Measurements from ENCODE around the gene PTK6.
A peak's percentile ranks its signal among the peaks of the same experiment; 100 is the strongest.

The PTK6 gene

DNA sequence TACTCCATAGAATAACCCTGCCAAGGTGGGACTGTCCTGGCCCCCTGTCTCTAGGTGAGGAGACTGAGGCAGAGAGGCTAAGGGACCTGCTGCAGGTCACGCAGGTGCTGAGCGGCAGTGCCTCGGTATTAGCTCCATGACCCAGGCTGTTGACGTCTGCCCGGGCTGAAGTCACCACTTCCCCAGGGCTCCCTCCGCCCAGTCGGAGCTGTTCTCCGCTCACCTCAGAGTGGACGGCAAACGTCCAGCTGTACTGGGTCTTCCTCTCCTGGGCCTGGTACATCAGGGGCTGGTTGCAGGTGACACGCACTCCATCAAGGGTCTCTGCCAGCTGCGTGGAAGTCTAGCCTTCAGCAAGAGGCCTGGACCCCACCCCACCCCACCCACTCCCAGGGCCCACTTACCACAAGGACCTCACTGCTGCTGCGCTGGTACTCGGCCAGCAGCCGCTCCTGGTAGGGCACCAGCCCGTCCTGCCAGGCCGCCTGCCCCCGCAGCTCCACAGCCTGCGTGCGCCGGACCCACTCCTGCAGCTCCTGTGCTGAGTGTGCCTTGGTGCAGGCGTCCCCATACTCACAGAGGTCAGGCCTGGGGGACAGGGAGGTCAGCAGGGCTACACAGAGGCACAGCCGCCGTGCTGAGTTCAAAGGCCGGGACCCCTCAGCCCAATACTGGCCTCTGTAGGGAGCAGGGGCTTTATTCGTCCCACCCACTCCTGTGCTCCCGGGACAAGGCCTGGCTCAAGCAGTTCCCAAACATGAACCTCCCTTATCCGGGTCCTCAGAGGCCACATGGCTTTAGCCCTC lies 33.3 kb upstream of the PTK6 start:
- DNase-seq (ENCODE audit: low read depth in 4 of 4, low spot score in 1 of 4): no peak

DNA sequence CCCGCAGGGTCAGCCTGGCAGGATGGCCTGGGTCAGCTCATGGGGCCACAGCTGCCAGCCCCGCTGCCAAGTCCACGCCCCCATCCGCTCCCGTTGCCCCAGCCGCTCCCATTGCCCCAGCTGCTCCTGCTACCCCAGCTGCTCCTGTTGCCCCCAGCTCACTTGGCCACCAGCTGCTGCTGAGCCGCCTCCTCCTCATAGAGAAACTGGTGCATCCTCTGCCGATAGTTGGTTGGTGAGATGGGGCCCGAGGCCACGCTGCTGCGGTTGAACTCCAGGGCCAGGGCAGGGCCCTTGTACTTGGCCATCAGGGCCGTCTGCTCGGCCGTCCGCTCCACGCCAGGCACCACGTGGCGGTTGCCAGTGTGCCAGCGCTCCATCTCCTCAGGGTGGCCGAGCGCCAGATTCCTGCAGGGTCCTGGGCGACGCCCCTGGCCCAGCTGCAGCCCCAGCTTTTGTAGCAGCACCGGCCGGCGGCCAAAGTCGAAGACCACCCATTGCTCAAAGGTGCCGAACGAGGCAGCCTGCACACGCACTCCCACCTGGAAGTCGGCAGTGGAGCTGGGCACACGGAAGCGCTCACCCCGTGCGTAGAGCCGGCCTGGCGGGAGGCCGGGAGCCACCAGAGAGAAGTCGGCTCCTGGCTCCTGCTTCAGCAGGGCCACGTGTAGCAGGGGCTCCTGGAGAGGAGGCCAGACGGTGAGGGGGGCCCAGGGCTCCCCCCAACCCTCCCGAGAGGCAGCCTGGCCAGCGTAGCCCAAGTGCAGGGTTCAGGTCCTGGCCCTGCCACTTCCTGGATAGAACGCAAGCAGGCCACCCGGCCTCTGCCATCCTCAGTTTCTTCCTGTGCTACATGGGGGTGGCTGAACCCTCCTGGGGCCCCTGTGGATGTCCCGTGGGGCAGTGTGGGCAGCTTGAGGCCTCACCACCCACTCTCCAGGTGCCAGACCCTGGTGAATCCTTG lies 32.1 kb upstream of the PTK6 start:
- no peak for DNase-seq (ENCODE audit: low read depth in 4 of 4, low spot score in 1 of 4)

DNA sequence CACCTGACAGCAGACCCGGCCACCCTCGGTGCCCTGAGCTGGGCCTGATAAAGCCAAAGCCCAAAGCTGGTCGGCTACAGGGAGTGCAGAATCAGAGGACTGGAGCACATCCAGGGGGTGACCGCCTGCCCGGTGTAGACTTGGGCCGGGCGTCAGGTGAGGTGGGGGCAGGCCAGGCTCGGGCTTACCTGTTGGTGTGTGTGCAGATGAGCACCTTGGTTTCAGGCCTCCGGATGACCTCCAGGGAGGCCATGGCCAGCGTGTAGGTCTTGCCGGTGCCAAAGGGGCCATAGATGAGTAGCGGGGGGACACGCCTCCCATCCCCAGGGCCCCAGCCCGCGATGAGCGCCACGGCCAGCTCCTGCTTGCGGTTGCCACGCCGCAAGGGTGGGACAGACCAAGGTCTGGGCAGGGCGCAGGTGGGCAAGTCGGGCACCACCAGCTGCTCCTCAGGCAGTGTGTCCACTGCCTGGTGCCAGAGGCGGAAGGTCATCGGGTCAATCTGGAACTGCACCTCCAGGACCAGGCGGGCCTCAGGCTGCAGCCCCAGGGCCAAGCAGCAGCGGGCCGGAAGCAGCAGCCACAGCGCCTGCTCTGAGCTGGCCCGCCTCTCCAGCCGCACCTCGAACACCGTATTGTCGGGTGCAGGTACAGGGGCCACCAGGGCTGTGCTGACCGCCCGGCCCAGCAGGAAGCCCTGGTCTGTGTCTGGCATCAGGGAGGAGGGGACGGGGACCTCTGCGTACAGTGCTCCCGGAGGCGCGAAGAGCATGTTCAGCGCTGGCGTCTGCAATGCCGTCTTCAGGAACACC lies 31.2 kb upstream of the PTK6 start:
- DNase-seq (ENCODE audit: low read depth in 4 of 4, low spot score in 1 of 4): no peak

DNA sequence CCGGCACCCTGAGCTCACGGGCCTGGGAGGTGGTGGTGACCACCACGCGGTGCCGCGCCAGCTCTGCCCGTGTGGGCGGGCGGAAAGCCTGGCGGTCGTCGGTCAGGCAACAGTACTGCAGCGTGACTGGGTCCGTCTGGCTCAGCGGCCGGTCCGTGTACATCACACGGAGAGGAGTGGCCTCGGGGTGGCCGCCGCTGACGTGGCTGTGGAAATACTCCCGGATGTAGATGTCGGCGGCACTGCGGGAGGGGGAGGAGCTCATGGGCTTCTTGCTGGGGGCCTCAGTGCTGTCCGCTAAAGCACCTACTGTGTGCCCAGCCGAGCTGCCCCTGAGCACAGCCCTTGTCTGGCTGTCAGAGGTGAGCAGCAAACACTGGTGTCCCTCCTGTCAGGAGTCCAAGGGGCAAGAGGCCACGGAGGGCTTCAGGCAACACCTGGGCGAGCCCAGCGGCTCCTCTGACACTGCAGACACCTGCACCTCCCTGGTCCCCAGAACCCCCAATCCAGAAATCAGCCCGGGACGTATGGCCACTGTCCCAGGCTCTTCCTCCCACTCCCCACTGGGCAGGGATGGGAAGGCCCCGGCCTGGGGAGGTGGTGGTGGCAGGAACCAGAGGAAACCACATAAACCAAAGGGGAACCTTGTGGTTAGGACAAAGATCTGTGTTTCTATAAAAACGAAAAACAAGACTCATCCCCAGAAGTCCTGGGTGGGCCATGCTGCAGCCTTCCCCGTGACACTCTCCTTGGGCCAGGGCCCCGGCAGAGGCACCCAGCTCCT lies 30.4 kb upstream of the PTK6 start:
- DNase-seq (ENCODE audit: low read depth in 4 of 4, low spot score in 1 of 4): peak in 1 of 4 experiments; percentile 41

DNA sequence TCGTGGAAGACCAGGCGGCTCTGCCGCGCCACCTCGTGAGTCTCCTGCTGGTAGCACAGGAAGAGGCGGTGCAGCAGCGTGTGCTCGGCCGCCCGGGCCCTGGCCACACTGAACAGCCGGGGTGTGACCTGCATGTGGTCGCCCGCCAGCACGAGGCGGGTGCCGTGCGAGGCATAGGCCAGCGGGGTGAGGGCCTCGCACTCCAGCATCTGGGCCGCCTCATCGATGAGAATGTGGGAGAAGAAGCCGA lies 29.9 kb upstream of the PTK6 start:
- DNase-seq (ENCODE audit: low read depth in 4 of 4, low spot score in 1 of 4): no peak

DNA sequence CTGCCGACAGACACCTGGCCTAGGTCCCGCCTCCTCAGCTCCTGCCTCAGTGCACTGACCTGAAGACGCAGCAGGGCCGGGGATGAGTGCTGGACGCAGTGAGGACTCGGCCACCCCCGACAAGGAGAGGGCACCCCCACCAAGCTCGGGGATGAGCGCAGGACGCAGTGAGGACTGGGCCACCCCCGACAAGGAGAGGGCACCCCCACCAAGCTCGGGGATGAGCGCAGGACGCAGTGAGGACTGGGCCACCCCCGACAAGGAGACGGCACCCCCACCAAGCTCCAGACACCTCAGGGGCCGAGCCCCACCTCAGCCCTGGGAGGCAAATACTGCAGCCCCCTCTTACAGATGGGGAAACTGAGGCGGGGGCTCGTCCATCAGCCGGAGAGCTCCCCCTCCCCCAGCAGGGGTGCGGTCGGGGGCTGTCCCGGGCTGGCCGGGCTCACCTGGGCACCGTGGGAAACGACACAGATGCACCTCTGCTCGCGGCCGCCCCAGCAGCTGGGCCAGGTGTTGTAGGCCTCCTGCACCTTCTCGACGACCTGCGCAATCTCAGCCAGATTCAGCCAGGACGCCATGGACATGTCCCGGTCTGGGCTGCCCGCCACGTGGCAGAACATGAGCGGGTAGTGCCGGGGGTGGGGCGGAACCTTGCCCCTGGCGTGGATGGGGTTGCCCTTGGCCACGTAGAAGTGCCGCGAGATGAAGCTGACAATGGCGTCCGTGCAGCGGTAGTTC lies 29.4 kb upstream of the PTK6 start:
- DNase-seq (ENCODE audit: low read depth in 4 of 4, low spot score in 1 of 4): no peak

DNA sequence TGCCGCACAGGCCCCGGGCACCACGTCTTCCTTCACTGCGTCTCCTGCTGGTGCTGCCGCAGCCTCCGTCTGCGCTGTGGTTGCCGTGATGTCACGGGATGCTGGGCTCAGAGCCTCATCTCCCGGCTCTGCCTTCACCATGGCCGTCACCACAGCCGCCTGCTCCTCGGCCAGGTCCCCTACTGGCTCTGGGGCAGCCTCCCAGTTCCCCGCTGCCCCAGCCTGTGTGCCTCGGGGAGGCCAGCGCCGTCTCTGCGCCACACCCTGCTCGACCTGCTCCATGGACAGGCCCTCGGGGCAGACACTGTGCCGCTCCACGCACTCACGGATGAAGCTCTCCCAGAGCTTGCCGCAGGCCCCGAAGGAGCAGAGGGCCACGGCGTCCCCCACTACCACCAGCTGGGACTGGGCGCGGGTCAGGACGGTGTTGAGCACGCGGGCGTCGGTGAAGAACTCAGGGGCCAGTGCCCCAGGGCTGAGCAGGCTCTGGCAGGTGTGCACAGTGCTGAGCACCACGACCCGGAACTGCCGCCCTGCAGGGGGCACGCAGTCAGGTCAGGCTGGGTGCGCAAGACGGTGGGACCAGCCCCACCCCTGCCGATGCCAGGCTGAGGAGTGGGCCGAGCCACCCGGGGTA lies 28.6 kb upstream of the PTK6 start:
- DNase-seq (ENCODE audit: low read depth in 4 of 4, low spot score in 1 of 4): no peak

DNA sequence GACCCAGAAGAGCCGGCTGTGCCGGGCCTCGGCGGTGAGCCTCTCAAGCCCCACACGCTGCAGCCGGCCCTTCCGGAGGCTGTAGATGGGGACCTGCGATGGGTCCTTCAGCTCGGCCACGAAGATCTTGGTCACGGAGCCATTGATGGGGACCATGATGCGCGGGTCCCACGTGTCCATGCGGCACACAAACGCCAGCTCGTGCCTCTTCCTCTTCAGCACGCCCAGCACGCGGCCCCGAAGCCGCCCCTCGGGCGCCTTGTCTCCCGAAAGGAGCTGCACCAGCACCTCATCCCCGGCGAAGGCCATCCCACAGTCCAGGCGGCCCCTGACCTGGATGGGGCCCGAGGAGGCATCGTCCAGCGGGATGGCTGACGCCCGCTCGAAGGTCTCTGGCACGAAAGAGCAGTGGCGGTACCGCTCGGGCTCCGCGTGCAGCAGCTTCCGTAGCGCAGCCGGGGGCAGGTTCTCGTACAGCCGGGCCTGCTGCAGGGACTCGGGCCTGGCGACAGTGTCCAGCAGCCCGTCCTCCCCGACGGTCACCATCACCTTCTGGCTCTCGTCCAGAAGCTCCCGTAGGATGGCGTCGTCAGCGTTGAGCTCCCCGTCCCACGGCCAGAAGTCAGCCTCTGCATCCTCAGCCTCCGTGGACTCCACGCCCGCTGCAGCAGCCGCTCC lies 28.0 kb upstream of the PTK6 start:
- DNase-seq (ENCODE audit: low read depth in 4 of 4, low spot score in 1 of 4): no peak

DNA sequence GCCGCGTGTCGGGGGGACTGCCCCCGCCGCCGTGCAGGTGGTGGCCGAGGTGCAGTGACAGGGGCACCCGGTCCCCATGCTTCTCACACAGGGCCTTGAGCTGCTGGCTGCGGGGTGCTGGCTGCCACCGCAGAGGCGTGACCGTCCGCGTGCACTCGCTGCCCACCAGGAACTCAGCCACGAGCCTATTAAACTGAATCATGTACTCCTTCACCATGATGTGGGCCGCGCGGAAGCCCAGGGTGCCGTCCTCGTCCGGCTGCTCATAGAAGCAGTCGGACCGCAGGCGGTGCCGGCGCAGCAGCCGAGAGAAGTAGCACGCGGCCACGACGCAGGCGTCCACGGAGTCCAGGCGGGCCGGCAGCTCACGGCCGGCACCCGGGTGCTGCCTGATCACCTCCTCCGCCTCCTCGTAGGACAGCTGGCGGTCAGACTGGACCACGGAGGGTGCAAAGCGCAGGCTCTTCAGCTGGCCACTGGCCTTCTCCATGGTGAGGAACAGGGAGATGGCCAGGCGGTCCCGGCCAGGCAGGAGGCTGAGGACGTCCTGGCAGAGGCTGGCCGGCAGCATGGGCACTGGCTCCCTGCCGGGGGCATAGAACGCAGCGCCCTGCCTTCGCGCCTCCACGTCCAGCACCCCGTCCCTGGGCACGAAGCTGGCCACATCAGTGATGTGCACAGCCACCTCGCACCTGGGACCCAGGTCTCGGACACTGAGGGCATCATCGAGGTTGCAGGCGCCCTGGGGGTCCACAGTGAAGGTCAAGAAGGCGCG lies 27.0 kb upstream of the PTK6 start:
- DNase-seq (ENCODE audit: low read depth in 4 of 4, low spot score in 1 of 4): no peak

DNA sequence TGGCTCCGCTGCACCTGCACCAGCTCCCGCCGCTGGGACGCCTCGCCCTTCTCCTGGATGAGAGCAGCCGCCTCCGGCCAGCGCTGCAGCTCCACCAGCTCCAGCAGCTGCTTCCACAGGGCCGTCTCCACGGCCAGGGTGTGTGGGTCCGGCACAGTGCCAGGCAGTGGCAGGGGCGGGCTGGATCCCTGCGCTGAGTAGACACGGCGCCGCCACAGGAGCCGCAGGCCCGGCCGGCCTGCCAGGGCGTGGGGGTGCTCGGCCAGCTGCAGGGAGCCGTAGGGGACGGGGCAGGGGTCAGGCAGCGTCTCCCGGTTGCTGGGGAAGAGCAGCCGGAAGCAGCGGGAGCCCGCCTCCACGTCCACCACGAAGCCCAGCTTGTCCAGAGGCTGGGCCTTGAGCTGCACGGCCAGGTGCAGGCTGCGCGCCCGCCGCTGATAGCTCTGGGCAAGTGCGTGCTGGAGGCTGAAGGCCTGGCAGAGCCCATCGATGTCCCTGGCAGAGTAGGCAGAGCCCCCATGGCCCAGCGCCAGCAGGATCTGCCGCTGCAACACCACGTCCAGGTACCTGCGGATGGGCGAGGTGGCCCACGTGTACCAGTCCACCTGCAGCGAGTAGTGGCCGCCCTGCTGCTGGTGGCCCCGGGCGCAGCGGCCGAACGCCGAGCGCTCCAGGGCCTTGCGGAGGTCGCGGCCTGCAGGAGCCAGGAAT lies 26.2 kb upstream of the PTK6 start:
- DNase-seq (ENCODE audit: low read depth in 4 of 4, low spot score in 1 of 4): no peak

DNA sequence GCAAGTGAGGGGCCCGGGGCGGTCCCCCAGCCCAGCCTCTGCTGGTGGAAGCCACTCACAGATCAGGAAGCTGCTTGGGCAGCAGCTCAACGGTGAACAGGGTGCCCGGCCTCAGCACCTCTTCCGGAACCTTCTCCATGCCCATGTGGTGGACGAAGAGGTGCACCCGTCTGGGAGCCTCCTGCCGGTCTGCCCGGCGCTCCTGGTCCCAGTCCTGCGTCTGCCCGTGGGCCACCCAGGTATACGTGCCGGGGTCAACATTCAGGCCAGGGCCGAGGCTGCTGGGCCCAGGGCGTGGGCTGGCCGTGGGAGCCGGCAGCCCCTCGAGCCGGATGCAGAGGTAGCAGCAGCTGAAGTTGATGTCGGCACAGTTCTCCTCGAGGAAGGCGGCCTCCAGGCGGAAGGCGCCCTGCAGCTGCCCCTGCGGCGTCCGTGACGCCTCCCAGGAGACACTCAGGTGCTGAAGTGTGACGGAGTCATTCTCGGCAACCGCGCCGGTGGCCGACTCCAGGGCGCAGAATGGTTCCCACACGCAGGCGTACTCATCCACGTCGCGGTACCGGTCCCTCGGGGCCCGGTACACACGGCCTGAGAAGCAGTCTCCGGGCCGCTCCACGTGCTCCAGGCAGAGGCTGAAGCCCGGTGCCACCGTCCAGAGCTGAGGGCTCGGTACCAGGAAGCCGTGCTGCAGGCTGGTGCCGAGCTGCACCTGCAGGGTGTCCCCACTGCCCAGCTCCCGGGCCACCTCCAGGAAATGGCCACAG lies 25.5 kb upstream of the PTK6 start:
- no peak for DNase-seq (ENCODE audit: low read depth in 4 of 4, low spot score in 1 of 4)

DNA sequence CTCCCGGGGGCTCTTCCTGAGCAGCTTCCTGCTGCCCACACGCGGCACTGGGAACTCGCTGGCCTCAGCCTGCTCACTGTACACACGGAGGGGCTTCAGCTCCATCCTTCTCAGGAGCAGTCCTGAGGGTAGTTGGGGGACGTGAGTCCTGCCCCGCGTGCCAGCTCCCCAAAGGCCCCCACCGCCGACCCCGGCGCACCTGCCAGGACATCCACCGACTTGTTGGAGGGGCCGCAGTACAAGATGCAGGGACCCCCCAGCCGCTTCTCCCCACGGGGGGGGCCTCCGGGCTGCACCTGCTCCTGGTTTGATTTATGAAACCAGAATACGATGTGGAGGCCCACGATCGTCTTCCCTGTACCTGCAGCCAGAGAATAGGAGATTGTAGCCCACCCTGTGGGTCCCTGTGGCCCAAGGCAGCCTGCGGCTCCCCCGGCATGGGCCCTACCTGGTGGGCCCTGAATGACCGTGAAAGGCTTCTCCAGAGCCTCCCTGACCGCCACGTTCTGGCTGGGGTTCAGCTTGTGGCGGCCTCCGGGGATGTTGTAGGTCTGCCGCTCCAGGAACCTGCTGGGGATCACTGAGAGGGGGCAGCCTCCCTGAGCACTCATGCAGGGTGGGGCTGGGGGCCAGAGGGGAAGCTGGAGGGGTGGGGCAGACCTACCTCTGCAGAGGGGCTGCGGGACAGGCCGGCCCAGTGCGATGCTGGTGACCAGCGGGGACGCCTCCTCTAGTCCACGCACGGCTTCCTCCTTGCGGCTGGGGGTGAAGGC lies 24.6 kb upstream of the PTK6 start:
- no peak for DNase-seq (ENCODE audit: low read depth in 4 of 4, low spot score in 1 of 4)

DNA sequence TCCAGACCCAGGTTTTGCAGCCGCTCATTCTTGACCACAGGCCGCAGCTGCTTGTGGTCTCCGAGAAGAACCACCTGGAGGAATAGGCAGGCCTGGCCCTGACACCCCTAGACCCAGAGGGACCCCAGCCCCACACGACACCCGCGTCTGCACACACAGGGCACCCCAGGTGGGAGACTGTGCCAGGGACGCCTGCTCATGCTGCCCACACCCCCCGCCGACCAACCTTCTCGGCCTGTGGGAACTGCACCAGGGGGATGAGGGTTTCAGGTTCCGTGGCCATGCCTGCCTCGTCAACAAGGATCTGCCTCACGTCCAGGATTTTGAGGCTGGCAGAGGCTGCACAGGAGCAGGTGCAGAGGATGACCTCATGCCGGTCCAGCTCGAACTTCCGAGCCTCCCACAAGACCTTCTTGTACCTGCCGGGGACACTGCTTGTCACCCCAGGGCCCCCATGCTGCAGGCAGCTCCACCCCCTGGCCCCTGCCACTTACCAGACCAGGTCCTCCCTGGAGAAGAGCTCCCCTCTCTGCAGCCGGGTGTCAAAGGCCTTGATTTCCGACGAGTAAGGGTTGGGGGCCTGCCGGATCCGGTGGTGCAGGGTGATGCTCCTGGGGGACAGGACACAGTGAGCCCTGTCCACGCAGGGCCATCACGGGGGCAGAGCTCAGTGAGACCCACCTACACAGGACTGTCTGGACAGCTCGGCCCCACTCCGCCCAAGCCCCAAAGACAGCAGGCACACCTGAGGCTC lies 23.9 kb upstream of the PTK6 start:
- DNase-seq (ENCODE audit: low read depth in 4 of 4, low spot score in 1 of 4): no peak

DNA sequence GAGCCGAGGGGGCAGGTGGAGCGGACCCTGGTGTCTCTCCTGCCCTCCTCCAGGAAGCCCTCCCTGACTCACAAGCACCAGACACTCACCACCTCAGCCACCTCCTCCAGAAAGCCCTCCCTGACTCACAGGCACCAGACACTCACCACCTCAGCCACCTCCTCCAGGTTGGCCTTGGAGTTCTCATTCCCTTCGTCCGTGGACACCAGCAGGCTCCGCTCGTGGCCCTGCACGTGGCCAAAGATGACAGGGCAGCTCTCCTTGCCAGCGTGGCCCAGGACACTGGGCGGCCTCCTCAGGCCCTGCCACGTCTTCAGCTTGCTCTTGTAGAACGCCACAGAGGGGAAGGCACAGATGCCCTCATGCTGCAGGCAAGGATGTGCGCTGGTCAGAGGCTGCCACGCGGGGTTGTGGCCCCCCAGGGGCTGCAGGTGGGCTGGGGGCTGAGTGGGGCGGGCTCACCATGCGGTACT lies 23.2 kb upstream of the PTK6 start:
- DNase-seq (ENCODE audit: low read depth in 4 of 4, low spot score in 1 of 4): no peak
